Neuronal stem cell (in vitro differentiated cells): ENCODE results near the gene SHISA4.
"Not testable (repeated sequence)": the region's sequence is repeated elsewhere in the genome, so short reads cannot be mapped to it uniquely, and the experiment has no call there.

Source experiments
- DNase-seq: peaks from one replicate; pipeline ENCODE4 v3.0.0-alpha.2; 2013; ENCODE audit warnings: low spot score
- H2AFZ ChIP-seq: one replicate; pipeline ENCODE4 v1.6.1; 2013; ENCODE audit warnings: mild to moderate bottlenecking, low read length, inconsistent platforms
- H2AK5ac ChIP-seq: 2 replicates; pipeline ENCODE4 v1.6.1; 2013; ENCODE audit warnings: low read depth, mild to moderate bottlenecking, inconsistent platforms, low read length, moderate library complexity, mixed read lengths
- H2BK120ac ChIP-seq: 2 replicates; pipeline ENCODE4 v1.6.1; 2013; ENCODE audit warnings: low read depth, mild to moderate bottlenecking, inconsistent platforms, low read length, moderate library complexity, mixed read lengths
- H2BK12ac ChIP-seq: one replicate; pipeline ENCODE4 v1.6.1; 2013; ENCODE audit warnings: low read length, inconsistent platforms
- H2BK15ac ChIP-seq: 2 replicates; pipeline ENCODE4 v1.6.1; 2013; ENCODE audit warnings: mild to moderate bottlenecking, low read length, inconsistent platforms, mixed read lengths
- H2BK5ac ChIP-seq: one replicate; pipeline ENCODE4 v1.6.1; 2013; ENCODE audit warnings: inconsistent platforms, mild to moderate bottlenecking, low read length, moderate library complexity
- H3K14ac ChIP-seq: one replicate; pipeline ENCODE4 v1.6.1; 2013; ENCODE audit warnings: low read length, inconsistent platforms
- H3K18ac ChIP-seq: 2 replicates; pipeline ENCODE4 v1.6.1; 2013; ENCODE audit warnings: low read length, inconsistent platforms
- H3K23ac ChIP-seq: 2 replicates; pipeline ENCODE4 v1.6.1; 2013; ENCODE audit warnings: low read depth, mild to moderate bottlenecking, mixed read lengths, low read length, inconsistent platforms; ENCODE audit not compliant: poor library complexity
- H3K27ac ChIP-seq: replicated peaks from 3 replicates; pipeline ENCODE4 v1.5.1; 2013; ENCODE audit warnings: low read length, inconsistent platforms
- H3K27me3 ChIP-seq, 3 experiments: 2 replicates each; pipeline ENCODE4 v1.6.1; 2013; ENCODE audit warnings: low read length in 3 of 3, mild to moderate bottlenecking in 2 of 3, inconsistent platforms in 1 of 3, low read depth in 1 of 3, mixed read lengths in 1 of 3, moderate library complexity in 1 of 3; ENCODE audit not compliant: control insufficient read depth in 3 of 3, insufficient read depth in 3 of 3
- H3K36me3 ChIP-seq, 2 donors: replicated peaks in 1 of 2; 2 replicates each; pipeline ENCODE4 v1.6.1; 2013; ENCODE audit warnings: low read length in 2 of 2; ENCODE audit not compliant: control insufficient read depth in 2 of 2, insufficient read depth in 2 of 2
- H3K4ac ChIP-seq: 2 replicates; pipeline ENCODE4 v1.6.1; 2013; ENCODE audit warnings: inconsistent platforms, mild to moderate bottlenecking, low read length, moderate library complexity
- H3K4me1 ChIP-seq, 2 donors: 1 replicate in 1 of 2; 2 replicates in 1 of 2; pipeline ENCODE4 v1.6.1; 2013; ENCODE audit warnings: low read length in 2 of 2, low read depth in 1 of 2; ENCODE audit not compliant: control insufficient read depth in 2 of 2, insufficient read depth in 1 of 2
- H3K4me2 ChIP-seq: one replicate; pipeline ENCODE4 v1.6.1; 2013; ENCODE audit warnings: mild to moderate bottlenecking, low read length, inconsistent platforms; ENCODE audit not compliant: insufficient read depth, poor library complexity, severe bottlenecking
- H3K4me3 ChIP-seq, 2 donors: 2 replicates each; pipeline ENCODE4 v1.5.1; 2013; ENCODE audit warnings: low read length in 2 of 2, mild to moderate bottlenecking in 2 of 2, inconsistent platforms in 1 of 2, moderate library complexity in 1 of 2
- H3K79me1 ChIP-seq: one replicate; pipeline ENCODE4 v1.6.1; 2013; ENCODE audit warnings: low read depth, mild to moderate bottlenecking, inconsistent platforms, low read length, moderate library complexity
- H3K9ac ChIP-seq: one replicate; pipeline ENCODE4 v1.6.1; 2013; ENCODE audit warnings: mild to moderate bottlenecking, low read depth, low read length, inconsistent platforms; ENCODE audit not compliant: poor library complexity
- H3K9me3 ChIP-seq, 2 donors: replicated peaks in 1 of 2; 2 replicates each; pipeline versions ENCODE3 to v1.6.1; 2013; ENCODE audit warnings: low read length in 2 of 2, mild to moderate bottlenecking in 2 of 2, inconsistent platforms in 1 of 2, low read depth in 1 of 2, mixed read lengths in 1 of 2, moderate library complexity in 1 of 2; ENCODE audit not compliant: control insufficient read depth in 2 of 2, insufficient read depth in 1 of 2
- H4K8ac ChIP-seq: one replicate; pipeline ENCODE4 v1.6.1; 2013; ENCODE audit warnings: low read depth, mild to moderate bottlenecking, inconsistent platforms, low read length, moderate library complexity
- H4K91ac ChIP-seq: one replicate; pipeline ENCODE4 v1.6.1; 2013; ENCODE audit warnings: low read length, low read depth, mild to moderate bottlenecking, inconsistent platforms; ENCODE audit not compliant: poor library complexity
- WGBS, 2 donors: extraction: QIAGEN DNeasy Blood & Tissue Kit; methylation state at CpG; one replicate each; pipeline ENCODE4 v1.1.7; 2013; ENCODE audit warnings: missing lambda C conversion rate in 2 of 2, mixed read lengths in 1 of 2; ENCODE audit not compliant: insufficient read length in 2 of 2, insufficient replicate concordance in 1 of 2; ENCODE audit errors: extremely low coverage in 2 of 2; 5-methylcytosine and 5-hydroxymethylcytosine counted together

The SHISA4 gene

GRCh38 chr1:201939148-201939547 lies 50.5 kb downstream of the SHISA4 start:
- H3K4me1 ChIP-seq = peaks cover 9 to 12% of the 10 kb centered on the region in 2 donors
- no peak overlapping the region for H2BK120ac ChIP-seq
- no peak overlapping the region for H2AK5ac ChIP-seq
- WGBS, 2 donors = no CpG with 5 or more reads among the region's 4 CpGs
- no peak overlapping the region for H2AFZ ChIP-seq
- no peak overlapping the region for H3K4me2 ChIP-seq
- H3K36me3 ChIP-seq = no peaks in the 10 kb centered on the region
- no peaks in the 10 kb centered on the region for H3K79me1 ChIP-seq
- H4K91ac ChIP-seq = no peak overlapping the region
- H3K4ac ChIP-seq = no peak overlapping the region
- no peak overlapping the region for H3K9ac ChIP-seq
- H2BK15ac ChIP-seq = no peak overlapping the region
- H3K27me3 ChIP-seq = peaks cover 0 to 18% (median 0%) of the 10 kb centered on the region in 3 experiments
- no peak overlapping the region for H2BK12ac ChIP-seq
- H2BK5ac ChIP-seq = no peak overlapping the region
- H4K8ac ChIP-seq = no peak overlapping the region
- no peak overlapping the region for H3K18ac ChIP-seq
- H3K23ac ChIP-seq = no peak overlapping the region
- no peaks in the 10 kb centered on the region for H3K9me3 ChIP-seq
- H3K4me3 ChIP-seq = no peak overlapping the region
- no peak for DNase-seq
- no peak overlapping the region for H3K14ac ChIP-seq
- no peak overlapping the region for H3K27ac ChIP-seq

DNA sequence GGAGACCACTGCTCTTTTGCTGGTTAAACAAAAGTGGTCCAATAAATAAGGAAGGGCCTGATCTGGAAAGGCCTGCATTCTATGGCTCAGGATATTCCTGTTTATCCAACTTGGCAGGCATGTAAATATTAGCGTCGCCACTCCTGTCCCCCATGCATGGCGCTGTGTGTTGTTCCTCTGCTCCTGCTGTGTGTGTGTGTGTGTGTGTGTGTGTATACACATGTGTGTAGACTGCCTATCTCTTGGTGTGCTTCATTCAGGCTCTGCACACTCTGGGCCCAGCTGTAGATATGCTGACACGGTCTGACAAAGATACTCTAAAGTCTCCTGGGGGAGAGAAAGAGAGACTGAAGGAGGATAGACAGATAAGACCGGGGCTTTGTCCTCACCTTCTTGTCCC lies 50.9 kb downstream of the SHISA4 start:
- H3K14ac ChIP-seq = no peak overlapping the region
- no peak overlapping the region for H3K4ac ChIP-seq
- H4K8ac ChIP-seq = no peak overlapping the region
- no peak overlapping the region for H2BK12ac ChIP-seq
- no peaks in the 10 kb centered on the region for H3K79me1 ChIP-seq
- H3K4me2 ChIP-seq = no peak overlapping the region
- no peak overlapping the region for H3K23ac ChIP-seq
- no peaks in the 10 kb centered on the region for H3K9me3 ChIP-seq
- peaks cover 8 to 11% of the 10 kb centered on the region in 2 donors for H3K4me1 ChIP-seq
- H2BK5ac ChIP-seq = no peak overlapping the region
- H3K18ac ChIP-seq = peak overlapping the region; percentile 27
- H3K9ac ChIP-seq = no peak overlapping the region
- no peak overlapping the region for H2BK15ac ChIP-seq
- no CpG with 5 or more reads among the region's 5 CpGs for WGBS, 2 donors
- H2AFZ ChIP-seq = peak overlapping the region; percentile 51
- no peak overlapping the region for H3K27ac ChIP-seq
- no peaks in the 10 kb centered on the region for H3K36me3 ChIP-seq
- H2BK120ac ChIP-seq = no peak overlapping the region
- DNase-seq = no peak
- no peak overlapping the region for H4K91ac ChIP-seq
- H2AK5ac ChIP-seq = peak overlapping the region; percentile 64
- H3K4me3 ChIP-seq = no peak overlapping the region
- peaks cover 0 to 21% (median 0%) of the 10 kb centered on the region in 3 experiments for H3K27me3 ChIP-seq

DNA sequence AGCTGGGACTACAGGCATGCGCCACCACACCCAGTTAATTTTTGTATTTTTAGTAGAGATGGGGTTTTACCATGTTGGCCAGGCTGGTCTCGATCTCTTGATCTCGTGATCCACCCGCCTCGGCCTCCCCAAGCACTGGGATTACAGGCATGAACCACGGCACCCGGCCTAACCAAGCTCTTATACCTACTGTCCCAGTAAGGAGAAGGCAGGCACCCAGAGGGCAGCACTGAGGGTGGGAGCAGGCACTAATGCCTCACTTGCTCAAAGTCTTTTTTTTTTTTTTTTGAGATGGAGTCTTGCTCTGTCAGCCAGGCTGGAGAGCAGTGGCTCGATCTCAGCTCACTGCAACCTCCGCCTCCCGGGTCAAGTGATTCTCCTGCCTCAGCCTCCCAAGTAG lies 51.6 kb downstream of the SHISA4 start:
- H2BK12ac ChIP-seq, H3K4ac ChIP-seq, H3K79me1 ChIP-seq, H2AK5ac ChIP-seq, H2AFZ ChIP-seq, H3K23ac ChIP-seq, H2BK5ac ChIP-seq, DNase-seq, H3K14ac ChIP-seq, H3K27ac ChIP-seq, H3K36me3 ChIP-seq, H4K91ac ChIP-seq, H3K9ac ChIP-seq, H3K4me2 ChIP-seq, H2BK120ac ChIP-seq, H3K9me3 ChIP-seq, H2BK15ac ChIP-seq, H4K8ac ChIP-seq, H3K4me3 ChIP-seq: not testable (repeated sequence)
- no CpG with 5 or more reads among the region's 10 CpGs for WGBS, 2 donors
- peaks cover 9 to 12% of the 10 kb centered on the region in 2 donors for H3K4me1 ChIP-seq
- peak overlapping the region; percentile 58 for H3K18ac ChIP-seq
- H3K27me3 ChIP-seq = peaks cover 0 to 24% (median 0%) of the 10 kb centered on the region in 3 experiments

GRCh38 chr1:201941420-201942128 lies 52.9 kb downstream of the SHISA4 start:
- DNase-seq = peak; percentile 90
- no CpG with 5 or more reads among the region's 18 CpGs for WGBS, 2 donors

More at GRCh38 chr1:201941420-201942128, 52.9 kb downstream of the SHISA4 start:
- no peaks in the 10 kb centered on the region for H3K9me3 ChIP-seq
- no peak overlapping the region for H3K9ac ChIP-seq
- H4K8ac ChIP-seq = no peak overlapping the region
- H3K4me3 ChIP-seq = peak overlapping the region in 1 of 2 donors; percentile 37
- H3K79me1 ChIP-seq = no peaks in the 10 kb centered on the region
- H3K4me2 ChIP-seq = peak overlapping the region; percentile 76
- no peak overlapping the region for H2BK15ac ChIP-seq
- no peak overlapping the region for H3K4ac ChIP-seq
- no peak overlapping the region for H3K14ac ChIP-seq
- H2AK5ac ChIP-seq = no peak overlapping the region
- H3K27me3 ChIP-seq = peaks cover 0 to 34% (median 0%) of the 10 kb centered on the region in 3 experiments
- peak overlapping the region; percentile 66 for H3K18ac ChIP-seq
- no peaks in the 10 kb centered on the region for H3K36me3 ChIP-seq
- peak overlapping the region; percentile 96 for H3K27ac ChIP-seq
- H2BK12ac ChIP-seq = no peak overlapping the region
- peak overlapping the region; percentile 91 for H2AFZ ChIP-seq
- H3K4me1 ChIP-seq = peaks cover 15 to 17% of the 10 kb centered on the region in 2 donors
- peak overlapping the region; percentile 79 for H2BK5ac ChIP-seq
- peak overlapping the region; percentile 35 for H3K23ac ChIP-seq
- no peak overlapping the region for H4K91ac ChIP-seq
- peak overlapping the region; percentile 16 for H2BK120ac ChIP-seq
